Glomerular visceral epithelial cell (primary cell): ENCODE data around the gene ST3GAL6.

Experiments
- DNase-seq: peaks from one replicate; pipeline ENCODE4 v3.0.0-alpha.2; 2016; ENCODE audit errors: extremely low spot score

The ST3GAL6 gene

GRCh38 chr3:98776140-98776493 is 13.0 kb downstream of the ST3GAL6 start:
- no peak for DNase-seq

GRCh38 chr3:98777286-98777685 is 14.1 kb downstream of the ST3GAL6 start:
- DNase-seq, result no peak

DNA sequence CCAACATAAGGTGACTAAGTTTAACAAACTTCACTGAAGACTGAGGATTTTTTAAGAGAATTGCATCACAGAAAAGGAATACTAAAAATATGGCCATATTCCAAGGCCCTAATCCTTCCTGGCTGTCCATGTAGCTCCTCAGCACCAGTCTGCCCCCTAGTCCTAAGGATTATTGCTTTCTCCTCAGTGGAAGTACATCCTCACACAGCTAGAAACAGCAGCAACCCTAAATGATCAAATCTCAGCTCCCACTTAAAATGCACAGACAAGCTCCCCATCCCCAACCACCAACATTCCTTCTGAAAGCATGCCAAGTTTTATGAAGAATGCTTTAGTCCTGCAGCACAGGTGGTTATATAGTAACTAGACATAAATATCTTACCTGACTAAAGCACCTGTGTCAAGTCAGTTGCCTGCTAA is 14.7 kb downstream of the ST3GAL6 start:
- no peak for DNase-seq

DNA sequence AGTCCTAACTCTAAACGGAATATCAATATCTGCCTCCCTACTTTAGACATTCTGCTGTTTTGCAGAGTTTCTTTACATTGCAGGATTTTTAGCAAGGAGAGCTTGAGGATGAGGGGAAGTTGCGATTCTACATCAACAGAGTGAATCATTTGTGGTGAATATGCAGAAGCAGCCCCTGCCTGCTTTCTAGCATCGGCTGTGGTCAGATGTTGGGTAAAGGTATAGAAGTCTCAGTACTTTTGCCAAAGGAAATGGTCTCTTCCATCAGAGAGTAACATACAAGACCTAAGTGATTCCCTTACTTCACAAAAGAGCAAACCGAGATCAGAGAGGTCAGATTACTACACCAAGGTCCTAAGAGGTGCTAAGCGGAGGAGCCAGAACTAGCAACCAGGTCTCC is 15.2 kb downstream of the ST3GAL6 start:
- DNase-seq, result peak; percentile 46

GRCh38 chr3:98778852-98779413 is 15.8 kb downstream of the ST3GAL6 start:
- DNase-seq, result peak; percentile 70

- DNase-seq, result no peak
Observed at GRCh38 chr3:98779541-98780335, 16.6 kb downstream of the ST3GAL6 start.

- DNase-seq, result no peak
Observed at GRCh38 chr3:98780343-98780742, 17.2 kb downstream of the ST3GAL6 start.

DNA sequence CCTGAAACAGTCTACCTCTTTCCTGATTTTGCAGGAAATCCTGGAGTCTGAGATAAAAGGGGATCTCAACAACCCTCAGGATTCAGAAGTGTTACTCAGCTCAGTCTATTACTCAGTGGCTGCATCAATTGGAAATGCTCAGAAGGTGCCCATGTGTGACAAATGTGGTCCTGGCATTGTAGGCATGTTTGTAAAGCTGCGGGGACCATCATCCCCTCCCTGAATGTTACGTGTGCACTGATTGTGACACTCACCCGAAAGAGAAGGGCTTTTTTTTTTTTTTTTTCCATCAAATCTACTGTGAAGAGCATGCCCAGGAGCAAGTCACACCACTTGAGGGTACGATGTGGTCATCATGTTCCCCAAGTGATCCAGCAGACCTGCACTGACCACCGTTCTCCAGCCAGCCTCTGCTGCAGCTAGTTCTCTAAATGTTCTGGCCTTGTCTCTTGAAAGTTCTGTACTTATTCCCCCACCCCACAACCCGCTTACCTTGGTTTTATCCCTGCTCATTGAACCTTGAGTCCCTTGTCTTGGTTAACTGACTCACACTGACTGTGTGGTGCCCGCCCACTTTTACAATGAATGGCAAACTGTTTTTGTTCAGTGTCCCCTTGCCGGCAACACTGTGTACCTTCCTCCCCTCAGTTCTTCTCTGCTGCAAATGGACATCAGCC is 19.8 kb downstream of the ST3GAL6 start:
- DNase-seq, result peak; percentile 74

- no peak for DNase-seq
Observed at GRCh38 chr3:98784042-98784441, 20.9 kb downstream of the ST3GAL6 start.

DNA sequence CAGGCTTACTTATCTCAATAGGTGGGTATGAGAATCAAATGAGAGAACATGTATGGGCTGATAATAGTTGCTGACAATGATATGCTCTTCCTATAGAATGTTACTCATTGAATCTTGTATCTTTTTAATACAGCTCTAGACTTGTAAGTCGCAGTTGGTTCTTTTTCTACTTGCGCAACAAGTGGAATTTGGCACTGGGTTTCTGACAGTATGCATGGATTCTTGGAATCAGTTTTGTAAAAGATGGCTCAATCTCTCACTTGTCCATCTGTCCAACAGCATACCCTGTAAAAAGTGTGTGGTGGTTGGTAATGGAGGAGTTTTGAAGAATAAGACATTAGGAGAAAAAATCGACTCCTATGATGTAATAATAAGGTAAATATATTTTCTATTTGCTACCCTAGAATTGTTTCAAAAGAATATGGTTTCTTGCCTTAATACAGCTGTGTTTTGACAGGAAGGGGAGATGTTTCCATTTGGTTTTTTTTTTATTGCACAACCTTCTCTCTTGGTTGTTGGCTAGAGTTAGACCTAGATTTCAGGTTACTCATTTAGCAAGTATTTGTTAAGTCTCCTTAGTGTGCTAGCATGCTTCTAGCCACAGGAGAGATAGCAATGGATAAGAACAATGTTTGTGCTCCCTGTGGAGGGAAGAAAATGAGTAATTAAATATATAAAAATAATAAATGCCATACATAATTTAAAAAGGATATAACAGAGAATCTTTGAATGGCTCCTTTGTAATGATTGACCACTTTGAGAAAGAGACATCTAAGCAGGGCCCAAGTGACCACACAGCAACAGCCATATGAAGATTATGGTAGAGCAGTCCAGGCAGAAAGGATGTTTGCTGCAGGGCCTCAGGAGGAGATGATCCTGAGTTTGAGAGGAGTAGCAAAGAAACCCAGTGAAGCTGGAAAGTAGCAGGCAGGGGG is 21.8 kb downstream of the ST3GAL6 start:
- DNase-seq, result peak; percentile 69

GRCh38 chr3:98786364-98787006 is 23.3 kb downstream of the ST3GAL6 start:
- DNase-seq, result no peak

DNA sequence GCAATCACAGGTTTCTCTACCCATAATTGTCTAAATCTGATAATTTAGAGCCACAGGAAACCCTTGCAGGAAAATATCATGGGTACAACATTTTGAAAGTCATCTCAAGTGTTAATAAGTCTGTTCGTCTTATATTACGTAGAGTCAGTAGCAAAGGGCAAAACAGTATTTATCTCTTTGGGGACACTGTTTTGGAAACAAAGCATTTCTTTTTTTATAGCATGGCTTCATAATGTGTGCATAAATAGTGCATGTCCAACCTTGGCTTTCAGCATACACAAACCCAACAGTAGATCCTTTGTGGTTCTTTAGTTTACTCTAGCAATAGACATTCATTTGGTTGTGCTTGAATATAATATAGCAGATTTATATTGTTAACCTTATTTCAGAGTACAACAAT is 24.0 kb downstream of the ST3GAL6 start:
- no peak for DNase-seq

DNA sequence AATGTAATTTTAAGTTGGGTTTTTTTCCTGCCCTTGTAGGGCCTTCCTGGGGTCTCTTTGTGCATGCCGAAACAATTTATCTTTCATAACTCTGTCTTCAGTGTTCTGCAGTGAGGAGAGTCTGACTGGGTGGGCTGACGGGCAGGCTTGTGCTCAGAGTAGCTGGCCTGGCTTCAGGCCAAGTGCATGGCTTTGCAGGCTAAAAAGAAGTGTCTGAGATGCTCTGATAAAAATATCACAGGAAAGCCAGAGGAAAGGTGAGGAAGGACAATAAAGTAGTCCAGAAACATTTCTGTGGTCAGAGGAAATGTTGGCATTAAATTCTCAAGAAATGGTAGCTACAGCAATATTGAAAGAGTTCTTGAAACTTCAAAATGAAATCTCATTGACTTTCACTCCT is 25.5 kb downstream of the ST3GAL6 start:
- no peak for DNase-seq

GRCh38 chr3:98791341-98792325 is 28.5 kb downstream of the ST3GAL6 start:
- DNase-seq, result peak; percentile 54

DNA sequence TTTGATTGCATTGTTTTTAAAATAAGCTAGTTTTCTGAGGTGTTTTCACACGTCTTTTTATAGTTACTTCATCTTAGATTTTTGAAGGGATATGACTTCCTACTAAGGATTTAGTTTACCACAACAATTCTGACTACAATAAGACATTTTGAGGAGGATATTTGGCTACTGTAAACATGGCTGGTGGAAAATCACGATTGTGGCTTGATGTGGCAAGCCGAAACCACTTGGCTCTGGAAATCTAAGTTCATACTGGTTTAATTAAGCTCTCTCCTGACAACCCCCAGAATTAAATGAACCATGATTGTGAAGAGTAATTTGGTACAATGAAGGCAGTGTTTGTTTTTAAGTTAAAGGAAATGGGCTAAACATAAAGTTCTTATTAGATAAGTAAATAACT is 30.8 kb downstream of the ST3GAL6 start:
- DNase-seq, result no peak

DNA sequence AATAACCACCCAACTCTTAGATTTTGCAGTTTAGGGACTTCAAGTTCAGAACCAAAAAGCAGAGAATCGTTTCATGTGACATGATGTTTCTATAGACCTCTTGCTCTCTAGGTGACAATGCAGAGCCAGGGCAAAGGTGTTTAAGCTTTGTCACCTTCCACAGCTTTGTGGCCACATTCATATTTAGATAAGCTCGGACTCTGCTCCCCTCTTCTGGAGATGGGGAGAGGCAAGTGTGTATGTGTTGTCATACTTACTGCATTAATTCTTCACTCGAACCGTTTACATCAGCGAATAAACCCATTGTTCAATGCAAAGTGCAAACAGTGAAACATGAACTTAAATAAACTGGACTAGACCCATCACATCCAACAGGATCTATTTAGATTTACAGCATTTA is 33.2 kb downstream of the ST3GAL6 start:
- DNase-seq, result no peak

DNA sequence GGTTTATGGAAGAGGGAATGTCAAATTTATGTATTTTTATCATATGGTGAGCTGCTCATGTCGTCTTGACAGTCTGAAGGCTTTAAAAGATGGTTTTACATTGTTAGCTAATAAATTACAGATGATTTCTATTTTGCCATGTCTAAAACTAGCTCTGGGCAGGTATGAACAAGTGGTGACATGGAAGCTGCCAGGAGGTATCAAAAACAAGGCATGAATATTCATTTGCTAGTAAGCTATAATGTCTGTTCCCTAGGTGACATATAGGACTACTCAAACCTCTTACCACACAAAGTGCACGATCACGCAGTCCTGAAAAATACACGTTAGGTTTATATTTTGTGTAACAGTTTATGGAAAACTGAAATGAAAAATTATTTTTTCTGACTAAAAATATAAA is 34.8 kb downstream of the ST3GAL6 start:
- no peak for DNase-seq

- no peak for DNase-seq
Observed at GRCh38 chr3:98798820-98799219, 35.7 kb downstream of the ST3GAL6 start.

DNA sequence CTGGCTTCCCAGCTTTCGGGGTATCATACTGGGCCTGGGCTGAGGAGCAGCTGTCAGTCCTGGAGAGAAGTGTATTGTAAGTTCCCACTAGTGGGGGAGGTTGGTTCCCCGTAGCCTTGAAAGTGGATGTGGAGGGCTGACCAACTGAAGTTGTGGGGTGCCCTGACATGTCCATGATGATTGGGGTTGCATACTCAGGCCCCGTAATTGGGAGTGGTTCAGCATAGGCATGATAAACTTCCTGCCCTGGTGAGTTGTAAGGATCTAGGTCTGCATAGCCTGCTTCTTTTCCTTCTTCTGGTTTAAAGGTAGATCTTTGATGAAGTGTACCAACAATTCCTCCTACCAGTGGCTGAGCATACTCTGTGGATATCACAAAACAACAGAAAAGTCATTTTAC is 36.3 kb downstream of the ST3GAL6 start:
- DNase-seq, result no peak

DNA sequence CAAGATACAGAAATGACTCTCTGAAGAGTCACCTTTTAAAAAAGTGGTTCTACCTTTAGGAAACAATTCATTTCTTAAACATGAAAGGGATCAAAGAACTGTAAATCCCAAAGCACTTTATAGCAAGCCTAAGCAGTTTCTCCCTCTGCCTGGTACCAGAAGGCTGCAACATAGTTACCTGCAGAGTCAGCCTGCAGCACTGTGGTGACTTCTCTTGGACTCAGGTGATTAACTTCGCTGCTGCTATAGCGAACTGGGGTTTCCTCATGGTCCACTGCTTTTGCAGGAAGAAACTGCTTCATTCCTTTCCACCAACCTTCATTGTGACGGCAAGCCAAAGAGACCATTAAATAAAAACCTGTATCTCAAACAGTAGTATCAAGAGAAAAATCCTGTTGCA is 37.3 kb downstream of the ST3GAL6 start:
- no peak for DNase-seq
